GM12878 (cell line): ENCODE results near the gene OPA1.

Experiments used
- CREM ChIP-seq: IDR thresholded peaks from 2 replicates; pipeline ENCODE4 v1.6.1; 2014; ENCODE audit warnings: antibody characterized with exemption, low read depth
- CTCF ChIP-seq, 3 experiments: IDR thresholded peaks in 2 of 3; conservative IDR thresholded peaks in 1 of 3; 2 replicates each; pipeline ENCODE4 v1.5.1; 2011; ENCODE audit warnings: low read depth in 3 of 3, low read length in 3 of 3, mild to moderate bottlenecking in 3 of 3, control low read depth in 2 of 3, moderate library complexity in 2 of 3, inconsistent platforms in 1 of 3, mixed read lengths in 1 of 3; ENCODE audit not compliant: control insufficient read depth in 2 of 3, insufficient read depth in 1 of 3; ENCODE audit errors: extremely low read depth in 1 of 3
- EP300 ChIP-seq, 2 experiments: fragments of 150-350 bp in 1 of 2; IDR thresholded peaks; 2 replicates each; pipeline ENCODE4 v1.6.1; 2011 to 2012; ENCODE audit warnings: low read depth in 2 of 2, low read length in 2 of 2, borderline replicate concordance in 1 of 2, improper control_type of control experiment in 1 of 2, inconsistent platforms in 1 of 2; ENCODE audit not compliant: control insufficient read depth in 1 of 2
- ETV6 ChIP-seq, 2 experiments: fragments of 450-650 bp in 1 of 2; IDR thresholded peaks in 1 of 2; conservative IDR thresholded peaks in 1 of 2; 2 replicates each; pipeline ENCODE4 v1.6.1; 2014; ENCODE audit warnings: antibody characterized with exemption in 1 of 2, borderline replicate concordance in 1 of 2, low read depth in 1 of 2, mild to moderate bottlenecking in 1 of 2, moderate library complexity in 1 of 2
- MXI1 ChIP-seq: fragments of 150-350 bp; IDR thresholded peaks from 2 replicates; pipeline ENCODE4 v1.6.1; 2011; ENCODE audit warnings: low read depth, mild to moderate bottlenecking, inconsistent platforms, low read length, improper control_type of control experiment
- POLR2A ChIP-seq: IDR thresholded peaks from 2 replicates; pipeline ENCODE4 v1.6.1; 2011; ENCODE audit warnings: low read depth, mild to moderate bottlenecking, low read length
- RB1 ChIP-seq: fragments of 450-650 bp; formaldehyde crosslinking; IDR thresholded peaks from 2 replicates; pipeline ENCODE4 v1.6.1; 2017; ENCODE audit warnings: mild to moderate bottlenecking, borderline replicate concordance
- RCOR1 ChIP-seq: conservative IDR thresholded peaks from 2 replicates; pipeline ENCODE4 v1.6.1; 2012; ENCODE audit warnings: low read depth, low read length, improper control_type of control experiment
- SIN3A ChIP-seq: IDR thresholded peaks from 2 replicates; pipeline ENCODE4 v1.6.1; 2012; ENCODE audit warnings: low read depth, low read length, improper control_type of control experiment
- TBL1XR1 ChIP-seq: IDR thresholded peaks from 2 replicates; pipeline ENCODE4 v1.6.1; 2012; ENCODE audit warnings: low read depth, low read length, improper control_type of control experiment
- TF ChIP-seq, protein P1 (sequence below): IDR thresholded peaks from 2 replicates; pipeline ENCODE4 v1.6.1; 2011; ENCODE audit warnings: mild to moderate bottlenecking, low read depth, low read length, moderate library complexity; ENCODE audit not compliant: insufficient replicate concordance

DNA sequence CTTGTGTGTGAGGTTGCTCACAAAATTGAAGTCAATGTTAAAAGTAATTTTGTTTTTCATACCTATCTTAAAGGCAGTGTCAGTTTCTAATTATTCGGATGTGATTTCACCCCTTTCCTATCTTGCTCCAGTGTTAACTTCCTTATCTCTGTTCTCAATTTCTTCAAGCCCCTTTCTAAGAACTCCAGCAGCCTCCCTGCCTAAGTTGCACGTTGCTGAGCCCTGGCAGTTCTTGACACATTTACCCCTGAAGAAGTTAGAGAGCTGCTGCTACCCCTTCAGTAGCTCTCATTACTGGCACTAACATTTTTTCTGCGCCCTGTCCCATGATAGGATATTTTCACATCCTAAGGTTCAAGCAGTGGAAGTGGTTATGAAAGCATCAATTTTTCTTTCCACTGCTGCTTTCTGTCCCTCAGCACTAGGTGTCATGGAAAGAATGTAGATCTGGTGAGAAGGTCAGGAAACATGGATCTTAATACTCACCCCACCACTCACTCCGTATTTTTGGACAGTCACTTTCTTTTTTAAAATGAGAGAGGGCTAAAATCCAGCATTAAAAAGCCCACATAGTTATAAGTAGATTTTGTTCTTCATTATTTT, 62.9 kb downstream of the OPA1 start:
- TF ChIP-seq SIN3A (no peak), ETV6 (conservative IDR thresholded peaks at IDR 0.05 in 1 of 2, IDR thresholded peaks at IDR 0.05 in 1 of 2; ENCODE audit: borderline replicate concordance in 1 of 2, low read depth in 1 of 2) (no peak), EP300 (IDR thresholded peaks at IDR 0.05; ENCODE audit: borderline replicate concordance in 1 of 2, control insufficient read depth in 1 of 2, low read depth in 2 of 2, low read length in 2 of 2) (no peak), POLR2A (no peak), MXI1 (no peak), TBL1XR1 (no peak), CREM (no peak), RB1 (no peak), CTCF (IDR thresholded peaks at IDR 0.05 in 2 of 3, conservative IDR thresholded peaks at IDR 0.05 in 1 of 3; ENCODE audit: control insufficient read depth in 2 of 3, extremely low read depth in 1 of 3, insufficient read depth in 1 of 3, low read depth in 3 of 3, low read length in 3 of 3) (no peak), RCOR1 (no peak)
- TF ChIP-seq, protein P1, sequence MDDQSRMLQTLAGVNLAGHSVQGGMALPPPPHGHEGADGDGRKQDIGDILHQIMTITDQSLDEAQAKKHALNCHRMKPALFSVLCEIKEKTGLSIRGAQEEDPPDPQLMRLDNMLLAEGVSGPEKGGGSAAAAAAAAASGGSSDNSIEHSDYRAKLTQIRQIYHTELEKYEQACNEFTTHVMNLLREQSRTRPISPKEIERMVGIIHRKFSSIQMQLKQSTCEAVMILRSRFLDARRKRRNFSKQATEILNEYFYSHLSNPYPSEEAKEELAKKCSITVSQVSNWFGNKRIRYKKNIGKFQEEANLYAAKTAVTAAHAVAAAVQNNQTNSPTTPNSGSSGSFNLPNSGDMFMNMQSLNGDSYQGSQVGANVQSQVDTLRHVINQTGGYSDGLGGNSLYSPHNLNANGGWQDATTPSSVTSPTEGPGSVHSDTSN: no peak
